ENCODE data around the gene C11orf97.

DNA sequence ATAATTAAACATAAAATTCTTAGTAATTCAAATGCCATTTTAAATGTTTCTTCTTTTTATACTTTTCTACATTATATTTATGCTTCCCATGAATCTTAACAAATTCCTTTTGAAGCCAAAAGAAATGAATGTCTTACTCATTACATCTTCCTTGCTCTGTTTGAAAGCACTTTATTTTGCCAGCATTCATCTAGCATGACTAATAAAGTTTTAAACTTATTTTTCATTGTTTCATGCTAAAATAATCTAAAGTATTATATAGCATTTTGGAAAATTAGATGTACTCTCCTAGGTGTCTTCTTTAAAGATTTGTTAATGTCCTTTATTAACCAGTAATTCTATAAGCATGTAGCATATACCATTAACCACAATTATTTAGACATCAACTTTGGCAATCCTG is 45.2 kb downstream of the C11orf97 start:
- no peak for TF ChIP-seq SMC3 (IDR thresholded peaks at IDR 0.05)
- TF ChIP-seq, protein P1, sequence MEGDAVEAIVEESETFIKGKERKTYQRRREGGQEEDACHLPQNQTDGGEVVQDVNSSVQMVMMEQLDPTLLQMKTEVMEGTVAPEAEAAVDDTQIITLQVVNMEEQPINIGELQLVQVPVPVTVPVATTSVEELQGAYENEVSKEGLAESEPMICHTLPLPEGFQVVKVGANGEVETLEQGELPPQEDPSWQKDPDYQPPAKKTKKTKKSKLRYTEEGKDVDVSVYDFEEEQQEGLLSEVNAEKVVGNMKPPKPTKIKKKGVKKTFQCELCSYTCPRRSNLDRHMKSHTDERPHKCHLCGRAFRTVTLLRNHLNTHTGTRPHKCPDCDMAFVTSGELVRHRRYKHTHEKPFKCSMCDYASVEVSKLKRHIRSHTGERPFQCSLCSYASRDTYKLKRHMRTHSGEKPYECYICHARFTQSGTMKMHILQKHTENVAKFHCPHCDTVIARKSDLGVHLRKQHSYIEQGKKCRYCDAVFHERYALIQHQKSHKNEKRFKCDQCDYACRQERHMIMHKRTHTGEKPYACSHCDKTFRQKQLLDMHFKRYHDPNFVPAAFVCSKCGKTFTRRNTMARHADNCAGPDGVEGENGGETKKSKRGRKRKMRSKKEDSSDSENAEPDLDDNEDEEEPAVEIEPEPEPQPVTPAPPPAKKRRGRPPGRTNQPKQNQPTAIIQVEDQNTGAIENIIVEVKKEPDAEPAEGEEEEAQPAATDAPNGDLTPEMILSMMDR (IDR thresholded peaks at IDR 0.05) = no peak
- TF ChIP-seq, protein P2, sequence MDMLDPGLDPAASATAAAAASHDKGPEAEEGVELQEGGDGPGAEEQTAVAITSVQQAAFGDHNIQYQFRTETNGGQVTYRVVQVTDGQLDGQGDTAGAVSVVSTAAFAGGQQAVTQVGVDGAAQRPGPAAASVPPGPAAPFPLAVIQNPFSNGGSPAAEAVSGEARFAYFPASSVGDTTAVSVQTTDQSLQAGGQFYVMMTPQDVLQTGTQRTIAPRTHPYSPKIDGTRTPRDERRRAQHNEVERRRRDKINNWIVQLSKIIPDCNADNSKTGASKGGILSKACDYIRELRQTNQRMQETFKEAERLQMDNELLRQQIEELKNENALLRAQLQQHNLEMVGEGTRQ (IDR thresholded peaks at IDR 0.05) = no peak
- no peak for TF ChIP-seq POLR2A (IDR thresholded peaks at IDR 0.05; ENCODE audit: low read length)
- no peak for TF ChIP-seq CBX2 (IDR thresholded peaks at IDR 0.05; ENCODE audit: borderline replicate concordance, low read depth)
- TF ChIP-seq KDM1A (IDR thresholded peaks at IDR 0.05; ENCODE audit: low read depth) = no peak
- TF ChIP-seq MAFK (IDR thresholded peaks at IDR 0.05; ENCODE audit: partially characterized antibody) = no peak
- no peak for TF ChIP-seq JUNB (IDR thresholded peaks at IDR 0.05)
- no peak for TF ChIP-seq MYC (IDR thresholded peaks at IDR 0.05; ENCODE audit: borderline replicate concordance, low read length)
- TF ChIP-seq, protein P3, sequence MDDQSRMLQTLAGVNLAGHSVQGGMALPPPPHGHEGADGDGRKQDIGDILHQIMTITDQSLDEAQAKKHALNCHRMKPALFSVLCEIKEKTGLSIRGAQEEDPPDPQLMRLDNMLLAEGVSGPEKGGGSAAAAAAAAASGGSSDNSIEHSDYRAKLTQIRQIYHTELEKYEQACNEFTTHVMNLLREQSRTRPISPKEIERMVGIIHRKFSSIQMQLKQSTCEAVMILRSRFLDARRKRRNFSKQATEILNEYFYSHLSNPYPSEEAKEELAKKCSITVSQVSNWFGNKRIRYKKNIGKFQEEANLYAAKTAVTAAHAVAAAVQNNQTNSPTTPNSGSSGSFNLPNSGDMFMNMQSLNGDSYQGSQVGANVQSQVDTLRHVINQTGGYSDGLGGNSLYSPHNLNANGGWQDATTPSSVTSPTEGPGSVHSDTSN (IDR thresholded peaks at IDR 0.05) = no peak
- no peak for TF ChIP-seq BHLHE40 (IDR thresholded peaks at IDR 0.05; ENCODE audit: low read depth, low read length)
- no peak for TF ChIP-seq EP300 (IDR thresholded peaks at IDR 0.05)
- TF ChIP-seq RFX5 (IDR thresholded peaks at IDR 0.05) = no peak

Data from A549 (cell line).